IPS-18c (cell line): ENCODE data around the gene C12orf60.

ENCODE experiments used
- H3K4me3 ChIP-seq: 2 replicates; pipeline ENCODE4 v1.7.0; 2013; ENCODE audit warnings: low read depth, mild to moderate bottlenecking, low read length, moderate library complexity; ENCODE audit not compliant: insufficient read depth
- H3K9me3 ChIP-seq: one replicate; pipeline ENCODE4 v1.6.1; 2013; ENCODE audit warnings: mild to moderate bottlenecking, low read length, moderate library complexity; ENCODE audit not compliant: control insufficient read depth, insufficient read depth

C12orf60 gene

GRCh38 chr12:14811486-14811885 lies 8.0 kb downstream of the C12orf60 start:
- Histone ChIP-seq H3K9me3 (no peaks in the 10 kb centered on the region), H3K4me3 (no peak overlapping the region)

GRCh38 chr12:14814014-14814413 lies 10.5 kb downstream of the C12orf60 start, which contains the start of gene SMCO3:
SMCO3 (minus strand) TSS chr12:14814182; CDS start chr12:14806680, 7,502 bp downstream.
- Histone ChIP-seq H3K9me3 (no peaks in the 10 kb centered on the region), H3K4me3 (no peak within 1 kb of the TSS)

- H3K4me3 ChIP-seq: no peak overlapping the region
Measured at GRCh38 chr12:14824012-14824634, 20.7 kb downstream of the C12orf60 start.

GRCh38 chr12:14825256-14825655 lies 21.8 kb downstream of the C12orf60 start:
- no peak overlapping the region for H3K4me3 ChIP-seq
- H3K9me3 ChIP-seq: no peaks in the 10 kb centered on the region

More at GRCh38 chr12:14824012-14824634, 20.7 kb downstream of the C12orf60 start:
- no peaks in the 10 kb centered on the region for H3K9me3 ChIP-seq

DNA sequence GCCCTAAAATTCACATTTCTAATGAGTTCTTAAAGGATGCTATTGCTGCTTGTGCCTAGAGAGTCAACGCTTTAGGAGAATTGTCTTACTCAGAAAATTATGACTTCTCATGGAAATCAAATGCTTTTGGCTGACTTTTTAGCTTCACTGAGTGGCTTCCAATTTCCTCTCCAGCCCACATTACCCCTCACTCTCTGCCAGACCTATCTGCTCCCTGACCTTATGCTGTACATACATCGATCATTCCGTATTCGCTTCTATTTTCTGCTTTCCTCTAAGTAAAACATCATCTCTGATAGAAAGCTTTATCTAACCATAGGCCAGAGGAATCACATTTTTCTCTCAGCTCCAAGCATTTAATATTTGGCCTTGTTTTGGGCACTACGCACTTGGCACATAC lies 23.0 kb downstream of the C12orf60 start:
- H3K9me3 ChIP-seq: no peaks in the 10 kb centered on the region
- H3K4me3 ChIP-seq: no peak overlapping the region

DNA sequence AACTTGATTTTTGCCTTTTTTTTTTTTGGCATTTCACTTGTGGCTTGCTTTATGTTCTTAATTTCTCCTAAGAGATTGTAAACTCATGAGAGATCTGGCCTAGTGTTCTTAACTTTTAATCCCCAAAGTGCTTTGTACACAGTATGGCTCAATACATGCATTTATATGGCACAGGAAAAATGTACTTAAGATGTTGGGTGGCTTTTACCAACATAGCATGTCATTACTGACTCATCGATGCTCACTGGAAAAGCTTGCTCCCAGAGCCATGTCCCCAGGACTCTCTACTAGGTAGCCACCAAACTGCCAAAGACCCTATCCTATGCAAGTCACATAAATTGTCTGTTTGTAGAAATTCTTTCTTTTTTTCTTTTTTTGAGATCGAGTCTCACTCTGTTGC lies 23.6 kb downstream of the C12orf60 start:
- H3K4me3 ChIP-seq: no peak overlapping the region
- H3K9me3 ChIP-seq: no peaks in the 10 kb centered on the region

DNA sequence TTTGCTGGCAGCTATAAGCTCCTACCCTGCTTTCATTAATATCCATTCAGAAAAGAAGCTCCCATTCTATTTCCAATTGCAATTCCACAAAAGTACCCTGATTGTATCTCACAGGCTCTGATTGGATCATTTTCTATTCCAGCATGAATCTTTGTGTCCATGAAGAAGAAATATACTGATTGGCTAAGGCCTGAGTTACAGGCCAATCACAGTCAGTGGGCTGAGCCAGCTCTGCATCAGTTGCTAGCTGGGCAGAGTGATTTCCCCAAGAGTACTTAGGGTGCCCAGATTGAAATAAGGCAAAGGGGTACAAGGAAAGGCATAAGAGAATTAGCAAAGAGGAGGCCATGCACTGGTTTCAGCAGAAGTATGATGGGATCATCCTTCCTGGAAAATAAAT lies 25.4 kb downstream of the C12orf60 start:
- Histone ChIP-seq H3K9me3 (no peaks in the 10 kb centered on the region), H3K4me3 (no peak overlapping the region)

DNA sequence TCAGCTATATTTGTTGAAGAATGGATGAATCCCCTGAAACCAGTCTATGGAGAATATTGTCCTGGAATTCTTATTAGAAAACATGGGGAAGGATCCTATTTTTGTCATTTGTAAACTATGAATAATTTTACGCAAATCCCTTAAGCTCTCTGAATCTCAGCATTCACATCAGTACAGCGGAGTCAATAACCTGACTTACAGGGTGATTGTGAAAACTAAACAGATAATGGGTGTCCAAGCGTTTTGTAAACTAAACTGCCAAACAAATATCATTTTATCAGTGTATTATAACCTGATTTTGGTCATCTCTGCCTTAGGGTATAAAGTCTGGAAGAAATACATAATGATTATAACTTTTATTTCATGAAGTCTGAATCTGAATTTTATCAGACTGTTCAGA lies 29.9 kb downstream of the C12orf60 start:
- Histone ChIP-seq H3K9me3 (no peaks in the 10 kb centered on the region), H3K4me3 (no peak overlapping the region)

- no peak overlapping the region for H3K4me3 ChIP-seq
- no peaks in the 10 kb centered on the region for H3K9me3 ChIP-seq
Measured at GRCh38 chr12:14833952-14834351, 30.5 kb downstream of the C12orf60 start.

- Histone ChIP-seq H3K9me3 (no peaks in the 10 kb centered on the region), H3K4me3 (no peak overlapping the region)
Measured at GRCh38 chr12:14834509-14834908, 31.0 kb downstream of the C12orf60 start.

- no peaks in the 10 kb centered on the region for H3K9me3 ChIP-seq
- H3K4me3 ChIP-seq: no peak overlapping the region
Measured at GRCh38 chr12:14836336-14837210, 33.1 kb downstream of the C12orf60 start.

- Histone ChIP-seq H3K4me3 (no peak overlapping the region), H3K9me3 (no peaks in the 10 kb centered on the region)
Measured at GRCh38 chr12:14839262-14839661, 35.8 kb downstream of the C12orf60 start.

DNA sequence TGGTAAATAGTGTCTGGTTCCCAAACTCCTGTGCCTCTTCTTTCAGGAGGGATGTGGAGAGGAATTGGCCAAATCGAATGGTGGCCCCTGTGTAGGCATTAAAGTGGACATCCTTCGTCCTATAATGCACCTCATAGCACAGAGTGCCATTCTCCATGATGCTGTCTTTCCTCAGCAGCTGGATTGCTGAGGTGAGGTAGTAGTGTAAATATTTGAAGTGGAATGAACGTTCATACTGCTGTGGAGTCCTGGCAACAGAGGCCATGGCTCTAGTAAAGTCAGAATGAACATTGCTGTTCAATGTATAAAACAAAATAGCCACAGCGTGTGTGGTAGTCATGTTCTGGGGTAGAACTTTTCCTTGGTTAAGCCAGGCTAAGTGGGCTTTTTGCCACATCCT lies 37.1 kb downstream of the C12orf60 start:
- Histone ChIP-seq H3K9me3 (no peaks in the 10 kb centered on the region), H3K4me3 (no peak overlapping the region)

GRCh38 chr12:14841761-14842160 lies 38.3 kb downstream of the C12orf60 start:
- Histone ChIP-seq H3K4me3 (no peak overlapping the region), H3K9me3 (no peaks in the 10 kb centered on the region)

- H3K4me3 ChIP-seq: no peak overlapping the region
Measured at GRCh38 chr12:14842315-14842714, 38.8 kb downstream of the C12orf60 start.

GRCh38 chr12:14843425-14843887 lies 40.0 kb downstream of the C12orf60 start, which contains the start of gene ART4:
ART4 (minus strand) TSS chr12:14843526; CDS start chr12:14843113, 413 bp downstream.
- Histone ChIP-seq H3K4me3 (no peak within 1 kb of the TSS), H3K9me3 (no peaks in the 10 kb centered on the region)

More at GRCh38 chr12:14842315-14842714, 38.8 kb downstream of the C12orf60 start:
- no peaks in the 10 kb centered on the region for H3K9me3 ChIP-seq

GRCh38 chr12:14844401-14844800 lies 40.9 kb downstream of the C12orf60 start:
- Histone ChIP-seq H3K9me3 (no peaks in the 10 kb centered on the region), H3K4me3 (no peak overlapping the region)

- Histone ChIP-seq H3K4me3 (no peak overlapping the region), H3K9me3 (no peaks in the 10 kb centered on the region)
Measured at GRCh38 chr12:14845350-14845750, 41.9 kb downstream of the C12orf60 start.
